Panc1 (cell line): ENCODE data around the gene IRF9. TPM values are rescaled to one million over a fixed set of nuclear protein-coding genes. Genes with fewer than 3 reads are reported as not detected.

Experiments used
- ATAC-seq: fragments of 200-7000 bp; cut with Tn5 transposase; 2 replicates; pipeline ENCODE4 v1.9.1; 2020; ENCODE audit warnings: mild to moderate bottlenecking, moderate library complexity
- BruUV-seq: library from RNA; stranded (reverse); fragments of 400-500 nt; replicated peaks from 2 replicates; lab custom pipeline; 2021; lab: Mats Ljungman, UMichigan
- CTCF ChIA-PET: fragments of 300-600 bp; sonication (Branson Sonifier 250); formaldehyde crosslinking; loops from one replicate; lab custom pipeline; 2022; ENCODE audit warnings: antibody characterized with exemption; lab: Charles Lee
- POLR2A ChIA-PET: fragments of 300-600 bp; sonication (Branson Sonifier 250); formaldehyde crosslinking; loops from one replicate; lab custom pipeline; 2022; ENCODE audit warnings: antibody characterized with exemption; lab: Charles Lee
- DNase-seq: peaks from one replicate; pipeline ENCODE4 v3.0.0-alpha.2; 2010; ENCODE audit warnings: low read depth, low spot score
- H3K27ac ChIP-seq: 2 replicates; pipeline ENCODE4 v1.5.1; 2011; ENCODE audit warnings: mild to moderate bottlenecking, low read length, inconsistent platforms
- H3K27me3 ChIP-seq: fragments of 200-500 bp; sonication (Bioruptor generic); 2 replicates; pipeline ENCODE4 v1.6.0; 2014; ENCODE audit warnings: low read length, inconsistent platforms; ENCODE audit not compliant: control insufficient read depth, insufficient read depth
- H3K36me3 ChIP-seq: fragments of 200-500 bp; sonication (Bioruptor generic); 2 replicates; pipeline ENCODE4 v1.5.1; 2014; ENCODE audit warnings: inconsistent platforms, mild to moderate bottlenecking, low read length, moderate library complexity; ENCODE audit not compliant: control insufficient read depth, insufficient read depth
- H3K4me1 ChIP-seq: 2 replicates; pipeline ENCODE4 v1.5.1; 2011; ENCODE audit warnings: inconsistent platforms, mild to moderate bottlenecking, low read length, moderate library complexity; ENCODE audit not compliant: control insufficient read depth, insufficient read depth
- H3K4me3 ChIP-seq, 2 experiments: 2 replicates each; pipeline ENCODE4 v1.5.1; 2011 to 2012; ENCODE audit warnings: low read depth in 2 of 2, low read length in 2 of 2, mild to moderate bottlenecking in 2 of 2, inconsistent platforms in 1 of 2, moderate library complexity in 1 of 2
- H3K9me3 ChIP-seq: fragments of 200-500 bp; sonication (Bioruptor generic); 2 replicates; pipeline ENCODE4 v1.5.1; 2014; ENCODE audit warnings: low read depth, mild to moderate bottlenecking, inconsistent platforms, low read length, moderate library complexity; ENCODE audit not compliant: control insufficient read depth, insufficient read depth
- CTCF ChIP-seq: fragments of 450-650 bp; IDR thresholded peaks from 2 replicates; pipeline ENCODE4 v1.5.1; 2017; ENCODE audit warnings: mild to moderate bottlenecking
- POLR2AphosphoS5 ChIP-seq: IDR thresholded peaks from 2 replicates; pipeline ENCODE4 v1.6.1; 2012; ENCODE audit warnings: mild to moderate bottlenecking, low read depth, low read length, moderate library complexity
- REST ChIP-seq, 2 experiments: IDR thresholded peaks; 2 replicates each; pipeline ENCODE4 v1.6.1; 2011 to 2012; ENCODE audit warnings: low read depth in 2 of 2, control low read depth in 1 of 2, low read length in 1 of 2, mild to moderate bottlenecking in 1 of 2, moderate library complexity in 1 of 2; ENCODE audit not compliant: insufficient read depth in 1 of 2
- SIN3A ChIP-seq: IDR thresholded peaks from 2 replicates; pipeline ENCODE4 v1.6.1; 2012; ENCODE audit warnings: low read depth, mild to moderate bottlenecking, low read length, moderate library complexity, borderline replicate concordance; ENCODE audit not compliant: insufficient read depth
- TCF7L2 ChIP-seq: IDR thresholded peaks from 2 replicates; pipeline ENCODE4 v1.6.1; 2011; ENCODE audit warnings: mild to moderate bottlenecking, low read depth, low read length, inconsistent platforms
- in situ Hi-C: cut with HindIII; loops from 2 replicates; pipeline ENCODE4 v1.10.0; 2016; ENCODE audit warnings: low sequenced_read_pairs, low pct_unique_long_range_greater_than_20kb
- intact Hi-C: fragments of 100-400 bp; cut with micrococcal nuclease; formaldehyde crosslinking; loops from one replicate; pipeline ENCODE4 v1.10.0; 2022; ENCODE audit not compliant: unreplicated experiment
- total RNA-seq: library from RNA; stranded (reverse); gene quantifications from one replicate; pipeline ENCODE4 v1.2.1, GENCODE V29; 2021; ENCODE audit not compliant: unreplicated experiment

IRF9 gene
- total RNA-seq, 1 experiment from 2014 or later: 24.5 TPM

- BruUV-seq: no TSS peak
- TF ChIP-seq CTCF (no peak), TCF7L2 (no peak)
- POLR2A ChIA-PET: interaction anchor here (0.6 kb wide), 1 partner anchor 271 kb away, joined by 16 read pairs; the partner anchor contains the start of gene NYNRIN
Measured at GRCh38 chr14:24127673-24128072, 33.4 kb upstream of the IRF9 start.

GRCh38 chr14:24129410-24129998 lies 31.6 kb upstream of the IRF9 start:
- no peaks in the 10 kb centered on the region for H3K9me3 ChIP-seq
- H3K4me3 ChIP-seq: no peak overlapping the region
- no peak overlapping the region for H3K27ac ChIP-seq
- no peak for TF ChIP-seq POLR2AphosphoS5
- TF ChIP-seq SIN3A: no peak
- no peak for TF ChIP-seq TCF7L2
- no peaks in the 10 kb centered on the region for H3K4me1 ChIP-seq
- CTCF ChIA-PET: no interaction called here
- in situ Hi-C loops: no loop called here
- intact Hi-C loops: no loop called here
- DNase-seq (no peak), ATAC-seq (no peak)
- POLR2A ChIA-PET: no interaction called here
- no TSS peak for BruUV-seq
- H3K27me3 ChIP-seq: no peaks in the 10 kb centered on the region
- no peaks in the 10 kb centered on the region for H3K36me3 ChIP-seq

More at GRCh38 chr14:24127673-24128072, 33.4 kb upstream of the IRF9 start:
- H3K4me1 ChIP-seq: no peaks in the 10 kb centered on the region
- ATAC-seq (no peak), DNase-seq (no peak)
- H3K36me3 ChIP-seq: no peaks in the 10 kb centered on the region
- intact Hi-C loops: no loop called here
- no peaks in the 10 kb centered on the region for H3K9me3 ChIP-seq
- H3K27ac ChIP-seq: no peak overlapping the region
- CTCF ChIA-PET: no interaction called here
- in situ Hi-C loops: no loop called here
- no peaks in the 10 kb centered on the region for H3K27me3 ChIP-seq
- H3K4me3 ChIP-seq: no peak overlapping the region

GRCh38 chr14:24130380-24130716 lies 30.7 kb upstream of the IRF9 start, which contains the start of gene FITM1:
Gene FITM1 (plus strand): TSS chr14:24130659. CDS start chr14:24131564, 905 bp downstream.
- no peaks in the 10 kb centered on the region for H3K27me3 ChIP-seq
- BruUV-seq: no TSS peak
- ChIA-PET POLR2A (no interaction called here), CTCF (no interaction called here)
- H3K9me3 ChIP-seq: no peaks in the 10 kb centered on the region
- no peak for ATAC-seq
- intact Hi-C loops: no loop called here
- H3K4me3 ChIP-seq: no peak within 1 kb of the TSS
- TF ChIP-seq POLR2AphosphoS5: no peak
- no peak for TF ChIP-seq CTCF
- no peak for TF ChIP-seq SIN3A
- TF ChIP-seq REST (IDR thresholded peaks at IDR 0.05; ENCODE audit: insufficient read depth in 1 of 2, low read depth in 2 of 2, low read length in 1 of 2): no peak
- TF ChIP-seq TCF7L2: no peak
- DNase-seq: no peak
- in situ Hi-C loops: no loop called here
- H3K4me1 ChIP-seq: peaks cover 5% of the 10 kb centered on the region
- no peak within 1 kb of the TSS for H3K27ac ChIP-seq
- H3K36me3 ChIP-seq: no peaks in the 10 kb centered on the region
